HG03045 (cell line): ENCODE data around the gene FAM89B.

Source experiments
- ATAC-seq: cut with Tn5 transposase; IDR thresholded peaks from one replicate; pipeline ENCODE4 v1.9.1; 2021; ENCODE audit warnings: mild to moderate bottlenecking, moderate library complexity; ENCODE audit not compliant: unreplicated experiment

The FAM89B gene

GRCh38 chr11:65609229-65609628 lies 36.9 kb downstream of the FAM89B start:
- no peak for ATAC-seq

- no peak for ATAC-seq
These were observed 37.3 kb downstream of the FAM89B start for GRCh38 chr11:65609665-65610064.

GRCh38 chr11:65610404-65610803 lies 38.1 kb downstream of the FAM89B start:
- ATAC-seq: no peak

- ATAC-seq: no peak
These were observed 38.9 kb downstream of the FAM89B start for GRCh38 chr11:65611028-65611757.

- no peak for ATAC-seq
These were observed 39.6 kb downstream of the FAM89B start for GRCh38 chr11:65611758-65612603.

GRCh38 chr11:65612691-65613090 lies 40.4 kb downstream of the FAM89B start:
- ATAC-seq: no peak

GRCh38 chr11:65613091-65613928 lies 41.0 kb downstream of the FAM89B start:
- ATAC-seq: no peak

- ATAC-seq: peak; percentile 76
These were observed 43.1 kb downstream of the FAM89B start, which contains the start of gene PCNX3 for GRCh38 chr11:65615229-65615949. Gene PCNX3 (plus strand): TSS chr11:65615776. CDS start chr11:65616312, 536 bp downstream.

- peak; percentile 4 for ATAC-seq
These were observed 43.7 kb downstream of the FAM89B start for GRCh38 chr11:65615950-65616574.

GRCh38 chr11:65616575-65617001 lies 44.2 kb downstream of the FAM89B start:
- no peak for ATAC-seq

GRCh38 chr11:65617136-65617850 lies 45.0 kb downstream of the FAM89B start:
- no peak for ATAC-seq

- ATAC-seq: no peak
These were observed 45.8 kb downstream of the FAM89B start for GRCh38 chr11:65617990-65618751.

GRCh38 chr11:65618763-65619162 lies 46.4 kb downstream of the FAM89B start:
- no peak for ATAC-seq

- no peak for ATAC-seq
These were observed 47.1 kb downstream of the FAM89B start for GRCh38 chr11:65619281-65619928.

- ATAC-seq: no peak
These were observed 48.3 kb downstream of the FAM89B start for GRCh38 chr11:65620666-65621065.

GRCh38 chr11:65621460-65621859 lies 49.1 kb downstream of the FAM89B start:
- ATAC-seq: no peak

GRCh38 chr11:65622011-65622410 lies 49.7 kb downstream of the FAM89B start:
- no peak for ATAC-seq

GRCh38 chr11:65623177-65623576 lies 50.8 kb downstream of the FAM89B start:
- no peak for ATAC-seq
